A204.1 (cell line): Measurements from ENCODE around the gene LCA5L.
"Not testable (repeated sequence)": the region's sequence is repeated elsewhere in the genome, so short reads cannot be mapped to it uniquely, and the experiment has no call there.

Experiments used
- FAIRE-seq: peaks from 2 replicates; lab custom pipeline; 2012; peaks lifted over from hg19 to GRCh38; lab: Jason Lieb, UNC

Gene LCA5L

DNA sequence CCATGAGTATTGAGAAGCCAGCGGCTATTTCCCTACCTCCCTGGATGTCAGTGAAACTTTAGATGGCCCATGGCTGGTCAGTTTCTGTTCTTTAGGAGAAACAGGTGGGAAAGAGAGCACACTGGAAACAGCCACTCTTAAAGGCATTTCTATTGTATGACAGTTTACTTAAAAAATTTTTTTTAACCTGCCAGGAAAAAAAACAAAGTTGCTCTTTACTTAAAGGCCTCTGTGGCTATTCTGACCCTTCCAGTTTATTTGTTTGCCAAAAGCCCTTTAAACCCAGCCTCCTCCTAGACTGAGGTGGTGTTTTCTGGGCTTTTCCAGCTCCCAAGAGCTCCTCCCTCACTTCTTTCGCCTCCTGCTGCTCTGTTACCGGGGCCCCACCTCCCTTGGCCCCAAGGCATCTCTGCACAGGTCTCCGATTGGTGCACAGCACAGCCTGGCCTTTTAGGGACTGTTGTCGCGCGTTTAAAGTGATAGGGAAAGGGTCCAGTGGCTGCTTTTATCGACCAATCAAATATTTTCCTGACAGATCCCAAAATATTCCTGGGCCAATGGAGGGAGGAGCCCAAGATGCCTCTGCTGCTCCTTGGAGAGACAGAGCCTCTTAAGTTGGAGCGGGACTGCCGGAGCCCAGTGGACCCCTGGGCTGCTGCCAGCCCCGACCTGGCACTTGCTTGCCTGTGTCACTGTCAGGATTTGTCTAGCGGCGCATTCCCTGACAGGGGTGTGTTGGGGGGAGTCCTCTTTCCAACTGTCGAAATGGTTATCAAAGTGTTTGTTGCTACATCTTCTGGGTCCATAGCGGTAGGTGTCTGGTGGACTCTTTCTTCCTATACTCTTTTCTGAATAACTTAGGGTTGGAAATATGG, 6.0 kb upstream of the LCA5L start, which contains the start of gene SH3BGR:
TSS of gene SH3BGR (plus strand) at position 639 of the 875 bp plus-strand sequence. CDS start at position 766, 127 bp downstream.
- FAIRE-seq: no peak

- no peak for FAIRE-seq
Measured at GRCh38 chr21:39447264-39447663, 1.7 kb upstream of the LCA5L start.

DNA sequence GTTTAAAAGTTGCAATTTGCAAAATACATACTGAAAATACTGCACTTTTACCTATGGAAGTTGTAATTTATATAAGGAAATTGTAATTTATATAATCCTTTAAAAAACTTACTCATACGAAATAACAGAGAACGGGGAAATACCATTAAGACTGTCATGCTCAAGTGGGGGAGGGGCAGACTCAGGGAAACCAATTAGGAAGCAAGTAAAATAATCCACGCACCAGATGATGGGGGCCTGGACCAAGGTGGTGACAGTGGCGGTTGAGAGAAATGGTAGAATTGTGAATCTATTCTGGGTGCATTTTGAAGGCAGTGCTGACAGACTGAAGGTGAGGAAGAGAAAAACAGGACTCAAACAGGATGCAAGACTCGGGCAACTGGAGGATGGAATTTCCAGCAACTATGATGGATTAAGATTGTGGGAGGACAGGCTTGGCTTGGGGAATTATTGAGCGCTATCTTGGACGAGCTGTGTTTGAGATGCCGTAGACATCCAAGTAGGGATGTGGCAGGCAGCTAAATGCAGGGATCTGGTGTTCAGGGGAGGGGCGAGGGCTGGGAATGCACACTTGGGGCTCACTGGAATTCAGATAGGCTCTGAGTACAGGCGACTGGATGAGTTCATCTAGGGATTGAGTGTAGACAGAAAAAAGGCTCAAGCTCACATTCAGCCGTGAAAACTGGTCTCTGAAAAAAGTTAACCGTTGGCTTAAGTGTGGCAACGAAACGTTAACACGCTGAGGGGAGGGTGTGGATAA, 977 bp downstream of the LCA5L start:
- no peak for FAIRE-seq

GRCh38 chr21:39441502-39442475, 3.8 kb downstream of the LCA5L start:
- FAIRE-seq: peak; percentile 86

GRCh38 chr21:39439232-39439631, 6.3 kb downstream of the LCA5L start:
- no peak for FAIRE-seq

DNA sequence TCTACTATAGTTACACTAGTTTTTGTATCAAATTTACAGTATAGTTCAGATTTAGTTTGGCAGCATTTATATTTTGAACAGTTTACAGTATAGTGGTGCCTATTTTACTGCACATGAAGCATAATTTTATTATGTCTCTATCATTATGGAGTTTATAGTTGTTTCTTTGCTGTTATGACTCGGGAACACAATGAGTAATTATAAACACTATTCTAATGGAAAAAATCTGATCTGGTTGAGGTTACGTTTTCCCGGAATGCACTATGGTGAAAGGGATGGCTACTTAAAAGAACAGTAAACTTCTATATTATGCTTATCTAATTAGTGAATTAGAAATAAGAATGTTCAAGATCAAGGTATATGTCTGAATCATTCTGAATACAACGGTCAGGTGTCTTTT, 10.6 kb downstream of the LCA5L start:
- FAIRE-seq: no peak

- FAIRE-seq: no peak
Measured at GRCh38 chr21:39430954-39431353, 14.6 kb downstream of the LCA5L start.

- FAIRE-seq: no peak
Measured at GRCh38 chr21:39430457-39430856, 15.1 kb downstream of the LCA5L start.

GRCh38 chr21:39430016-39430415, 15.6 kb downstream of the LCA5L start:
- no peak for FAIRE-seq

DNA sequence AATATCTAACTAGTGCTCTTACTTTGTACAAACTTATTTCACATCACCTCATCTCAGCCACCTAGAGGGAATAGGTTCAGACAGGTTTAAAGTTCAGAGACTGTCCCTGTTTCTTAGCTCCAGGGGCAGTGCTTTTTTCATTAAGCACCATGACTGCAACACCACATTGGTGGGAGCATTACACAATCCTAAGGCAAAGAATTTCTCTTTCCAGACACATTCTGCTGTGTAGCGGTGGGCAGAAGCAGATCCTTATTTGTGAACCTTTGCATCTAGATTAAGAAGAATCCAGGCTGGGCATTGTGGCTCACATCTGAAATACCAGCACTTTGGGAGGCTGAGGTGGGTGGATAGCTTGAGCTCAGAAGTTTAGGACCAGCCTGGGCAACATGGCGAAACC, 16.1 kb downstream of the LCA5L start:
- no peak for FAIRE-seq

DNA sequence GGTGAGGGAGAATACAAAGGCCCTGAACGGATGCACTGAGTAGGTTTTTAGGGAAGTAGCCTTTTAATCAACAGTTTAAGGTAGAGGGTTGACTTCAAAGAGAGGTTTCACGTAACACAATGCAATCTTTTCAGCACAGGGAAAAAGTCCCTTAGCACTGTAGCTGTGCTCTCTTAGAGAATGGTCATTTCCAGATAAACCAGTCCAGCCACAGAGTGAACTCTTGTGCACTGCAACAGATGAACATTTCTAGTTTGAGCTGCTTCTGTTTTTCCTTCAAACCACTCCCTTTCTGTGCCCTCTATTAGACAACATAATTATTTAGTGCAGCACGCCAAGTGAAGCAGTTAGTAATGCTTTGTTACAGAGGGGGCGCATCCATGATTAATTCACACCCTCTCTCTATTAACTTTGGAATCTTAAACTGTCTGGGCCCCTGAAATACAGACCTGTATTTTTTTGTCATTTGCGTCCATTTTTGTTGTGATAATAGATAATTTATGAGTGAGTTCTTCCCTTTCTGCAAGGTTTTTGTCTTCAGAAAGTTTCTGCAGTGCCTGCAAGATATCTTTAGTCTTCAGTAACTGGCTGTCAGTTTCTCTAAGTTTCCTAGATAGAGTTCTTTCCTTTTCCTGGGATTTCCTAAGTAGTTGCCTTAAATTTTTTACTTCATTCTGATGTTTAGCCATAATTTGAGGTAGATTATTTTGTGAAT, 22.9 kb downstream of the LCA5L start:
- FAIRE-seq: no peak

DNA sequence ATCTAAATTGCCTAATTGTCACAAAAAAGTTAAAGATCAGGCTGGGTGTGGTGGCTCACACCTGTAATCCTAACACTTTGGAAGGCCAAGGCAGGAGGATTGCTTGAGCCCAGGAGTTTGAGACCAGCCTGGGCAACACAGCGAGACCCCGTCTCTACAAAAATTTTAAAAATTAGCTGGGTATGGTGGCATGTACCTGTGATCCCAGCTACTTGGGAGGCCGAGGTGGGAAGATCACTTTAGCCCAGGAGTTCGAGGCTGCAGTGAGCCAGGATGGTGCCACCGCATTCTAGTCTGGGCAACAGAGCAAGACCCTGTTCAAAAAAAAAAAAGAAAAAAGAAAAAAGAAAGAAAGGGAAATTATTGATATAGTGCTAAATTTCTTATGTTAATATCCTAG, 26.4 kb downstream of the LCA5L start:
- not testable (repeated sequence) for FAIRE-seq

DNA sequence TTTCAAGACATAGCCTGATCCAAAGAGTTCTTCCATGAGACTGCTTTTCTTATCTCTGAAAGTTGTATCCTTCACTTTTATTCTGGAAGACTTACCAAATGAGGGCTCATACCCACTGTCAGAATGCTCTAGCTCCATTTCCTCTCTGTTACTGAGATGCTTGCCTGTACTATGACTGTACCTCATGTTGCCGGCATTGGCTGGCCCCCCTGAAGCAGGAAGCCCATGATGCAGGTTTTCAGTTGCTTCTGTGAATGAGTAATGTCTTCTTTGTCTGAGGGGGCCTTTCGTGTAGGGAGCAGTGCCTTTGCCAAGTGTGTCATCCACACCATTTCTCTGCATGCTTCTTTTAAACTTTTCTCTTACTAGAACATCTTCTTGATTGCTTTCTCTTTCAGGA, 39.5 kb downstream of the LCA5L start:
- FAIRE-seq: no peak

DNA sequence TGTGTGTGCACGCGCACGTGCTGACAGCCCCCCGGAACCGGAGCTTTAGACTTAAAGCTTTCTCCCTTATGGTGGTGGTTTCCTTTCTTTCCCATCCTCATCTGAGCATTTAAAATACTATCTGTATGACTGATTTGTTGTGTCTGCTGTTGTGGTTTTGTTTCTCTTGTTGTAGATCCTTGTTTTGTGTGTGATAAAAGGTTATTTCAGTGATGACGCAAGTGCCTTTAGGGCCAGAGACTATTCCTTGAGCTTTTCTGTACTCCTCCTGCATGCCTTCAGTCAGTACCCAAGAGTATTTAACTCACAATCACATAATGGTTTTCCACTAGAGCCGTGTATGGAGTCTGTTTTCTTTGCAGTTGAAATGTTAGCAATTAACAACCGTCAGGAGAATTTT, 45.4 kb downstream of the LCA5L start:
- FAIRE-seq: no peak

DNA sequence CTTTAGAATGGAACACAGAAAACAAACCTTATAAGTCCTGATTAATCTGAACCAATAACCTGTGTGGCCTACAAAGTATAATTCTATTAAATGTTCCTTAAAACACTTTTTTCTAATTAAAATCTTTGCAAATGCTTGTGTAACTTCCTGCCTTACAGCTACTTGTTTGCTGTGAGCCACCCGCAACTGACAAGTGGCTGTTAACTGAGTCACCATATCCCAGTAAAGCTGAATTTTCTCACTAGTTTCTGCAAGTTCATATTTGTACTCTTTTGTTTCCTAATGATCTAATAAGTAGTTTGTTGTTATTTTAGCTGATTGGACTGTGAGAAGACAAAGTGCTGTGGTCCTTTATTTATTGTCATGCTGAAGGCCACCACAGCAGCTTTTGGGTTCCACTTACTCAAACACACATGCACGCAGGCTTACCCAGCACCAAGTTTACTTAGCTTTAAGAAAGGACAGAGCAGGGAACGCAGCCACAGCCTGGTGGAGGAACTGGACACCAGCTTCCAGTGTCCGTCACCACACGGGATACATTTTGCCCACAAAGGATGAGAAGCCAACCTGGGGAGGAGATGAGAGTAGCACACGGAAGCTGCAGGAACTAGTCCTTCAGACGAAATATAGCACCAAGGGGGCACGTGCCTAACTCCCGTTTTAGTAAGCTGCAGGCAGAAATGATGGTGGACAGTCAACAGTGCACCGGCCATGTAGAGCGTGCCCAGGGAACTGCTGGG, 47.8 kb downstream of the LCA5L start:
- no peak for FAIRE-seq

DNA sequence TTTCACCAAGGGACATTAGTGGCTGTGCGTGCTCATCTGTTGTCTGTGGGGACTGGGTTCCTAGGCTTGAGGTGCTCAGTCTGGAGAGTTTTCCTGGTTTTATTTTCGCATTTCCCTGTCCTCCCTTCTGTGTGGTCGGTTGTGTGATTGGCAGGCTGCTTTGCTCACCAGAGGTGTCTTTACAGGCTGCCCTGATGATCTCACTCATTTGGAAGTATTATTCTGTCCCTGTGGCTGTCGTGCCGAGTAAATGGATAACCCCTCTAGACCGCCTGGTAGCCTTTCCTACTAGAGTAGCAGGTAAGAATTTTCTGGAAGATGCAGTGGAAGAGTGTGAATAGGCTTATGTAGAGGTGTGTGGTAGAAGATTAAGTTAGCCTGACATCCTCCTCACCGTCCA, 52.6 kb downstream of the LCA5L start:
- no peak for FAIRE-seq

GRCh38 chr21:39390212-39390765, 55.3 kb downstream of the LCA5L start:
- no peak for FAIRE-seq

- FAIRE-seq: no peak
Measured at GRCh38 chr21:39388811-39389155, 56.8 kb downstream of the LCA5L start.

DNA sequence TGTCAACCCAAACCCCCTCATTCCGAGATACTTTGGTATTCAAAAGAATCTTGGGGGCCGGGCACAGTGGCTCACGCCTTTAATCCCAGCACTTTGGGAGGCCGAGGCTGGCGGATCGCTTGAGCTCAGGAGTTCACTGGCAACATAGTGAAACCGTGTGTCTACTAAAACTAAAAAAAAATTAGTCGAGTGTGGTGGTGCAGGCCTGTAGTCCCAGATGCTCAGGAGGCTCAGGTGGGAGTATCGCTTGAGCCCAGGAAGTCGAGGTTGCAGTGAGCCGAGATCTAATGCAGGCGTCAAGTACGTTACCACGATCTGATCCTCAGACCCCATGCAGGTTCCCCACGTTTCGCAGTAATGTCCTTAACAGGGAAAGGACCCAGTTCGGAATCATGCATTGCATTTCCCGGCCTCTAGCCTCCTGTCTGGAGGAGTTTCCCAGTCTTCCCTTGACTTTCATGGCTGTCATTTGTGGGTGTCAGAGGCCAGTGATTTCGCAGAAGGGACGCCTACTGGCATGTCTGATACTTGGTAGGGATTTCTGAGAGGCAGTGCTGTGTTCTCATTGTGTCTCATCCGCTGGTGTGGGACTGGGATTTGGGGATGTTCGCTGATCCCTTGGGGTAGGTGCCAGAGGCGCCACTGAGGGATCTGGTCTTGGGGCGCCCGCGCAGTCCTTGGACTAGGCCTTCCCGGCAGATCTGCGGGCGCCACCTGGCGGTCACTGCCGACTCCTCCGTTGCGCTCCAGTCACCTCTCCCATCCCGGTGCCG, 57.4 kb downstream of the LCA5L start:
- FAIRE-seq: no peak
